ENCODE measurements around the gene ACAN.

Gene ACAN

GRCh38 chr15:88803241-88803919 lies at the start of gene ACAN:
Gene ACAN, plus strand, starts transcription at chr15:88803436. Its CDS starts 32,771 bp downstream, at chr15:88836207.
- DNase-seq (ENCODE audit: low read depth in 4 of 4, low spot score in 1 of 4), result no peak

- no peak for DNase-seq (ENCODE audit: low read depth in 4 of 4, low spot score in 1 of 4)
These were observed 46.7 kb upstream of the ACAN start for GRCh38 chr15:88756521-88756920.

DNA sequence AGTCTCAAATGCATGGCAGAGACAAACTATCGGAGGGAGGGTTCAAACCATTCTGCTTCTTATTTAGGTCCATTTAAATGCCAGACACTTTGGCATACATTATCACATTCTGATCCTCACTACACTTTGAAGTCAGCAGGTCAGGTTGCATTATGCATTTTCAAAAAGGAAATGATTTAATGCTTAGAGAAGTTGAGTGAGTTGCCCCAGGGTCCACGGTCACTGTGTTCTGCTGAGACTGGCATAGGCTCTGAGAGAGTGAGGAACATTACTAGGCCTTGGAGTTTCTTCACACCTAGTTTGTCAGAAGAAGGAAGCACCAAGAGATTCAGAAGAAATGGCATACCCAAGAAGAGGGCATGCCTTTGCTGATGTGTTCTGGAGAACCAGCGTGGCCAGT lies 46.3 kb upstream of the ACAN start:
- DNase-seq (ENCODE audit: low read depth in 4 of 4, low spot score in 1 of 4), result no peak

- no peak for DNase-seq (ENCODE audit: low read depth in 4 of 4, low spot score in 1 of 4)
These were observed 43.4 kb upstream of the ACAN start for GRCh38 chr15:88759872-88760271.

DNA sequence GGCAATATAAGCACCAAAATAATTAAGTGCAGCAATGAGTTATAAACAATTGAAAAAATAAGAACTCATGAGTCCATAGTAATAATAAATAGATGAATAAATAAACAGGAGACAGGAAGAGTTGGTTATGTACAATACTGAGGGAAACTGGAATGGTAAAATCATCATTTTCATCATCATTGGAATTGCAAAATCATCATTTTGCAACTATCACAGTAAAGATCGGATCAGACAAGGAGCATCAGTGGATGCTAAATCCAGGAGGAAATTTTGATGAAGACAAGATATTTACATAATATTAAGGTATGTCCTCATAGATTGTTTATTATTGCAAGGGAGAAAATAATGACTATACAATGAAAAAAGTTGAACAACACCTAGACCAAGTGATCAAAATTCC lies 38.8 kb upstream of the ACAN start:
- no peak for DNase-seq (ENCODE audit: low read depth in 4 of 4, low spot score in 1 of 4)

GRCh38 chr15:88765212-88765611 lies 38.0 kb upstream of the ACAN start:
- DNase-seq (ENCODE audit: low read depth in 4 of 4, low spot score in 1 of 4), result no peak

- DNase-seq (ENCODE audit: low read depth in 4 of 4, low spot score in 1 of 4), result no peak
These were observed 33.9 kb upstream of the ACAN start for GRCh38 chr15:88769161-88769971.

DNA sequence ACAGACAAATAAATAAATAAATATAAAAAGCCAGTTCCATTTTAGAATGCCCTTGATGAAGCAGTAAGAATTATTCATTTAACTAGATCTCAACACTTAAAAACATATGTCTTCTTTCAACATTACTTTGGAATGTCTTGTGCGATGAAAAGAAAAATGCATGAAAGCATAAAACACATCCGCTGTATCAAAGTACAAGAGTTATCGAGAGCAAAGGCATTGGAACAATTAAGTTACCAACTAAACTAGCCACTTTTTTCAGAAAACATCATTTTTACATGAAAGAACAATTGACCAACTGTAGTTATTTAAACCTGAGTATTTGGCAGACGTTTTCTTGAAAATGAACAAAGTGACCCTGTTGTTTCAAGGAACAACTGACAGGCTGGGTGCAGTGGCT lies 27.5 kb upstream of the ACAN start:
- DNase-seq (ENCODE audit: low read depth in 4 of 4, low spot score in 1 of 4), result no peak

GRCh38 chr15:88776646-88777045 lies 26.6 kb upstream of the ACAN start:
- no peak for DNase-seq (ENCODE audit: low read depth in 4 of 4, low spot score in 1 of 4)

GRCh38 chr15:88779944-88780343 lies 23.3 kb upstream of the ACAN start:
- no peak for DNase-seq (ENCODE audit: low read depth in 4 of 4, low spot score in 1 of 4)

- DNase-seq (ENCODE audit: low read depth in 4 of 4, low spot score in 1 of 4), result no peak
These were observed 20.8 kb upstream of the ACAN start for GRCh38 chr15:88782465-88782864.

DNA sequence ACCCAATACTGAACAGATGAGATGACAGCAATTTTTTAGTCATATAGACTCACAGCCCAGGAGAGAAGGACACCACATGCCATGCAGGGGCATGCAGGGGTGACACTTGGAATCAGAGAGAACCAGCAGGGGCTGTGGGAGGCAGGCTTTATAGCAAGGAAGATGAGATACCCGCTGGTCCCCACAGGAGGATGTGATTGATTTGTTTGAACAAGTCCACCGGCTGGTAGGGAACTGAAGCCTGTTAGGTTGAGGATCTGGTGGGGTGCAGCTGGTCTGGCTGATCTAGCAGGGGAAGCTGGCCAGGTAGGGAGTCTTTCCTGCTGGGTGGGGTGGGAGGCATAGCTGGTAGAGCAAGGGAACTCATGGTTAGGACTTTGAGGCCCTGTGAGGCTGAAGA lies 18.0 kb upstream of the ACAN start:
- no peak for DNase-seq (ENCODE audit: low read depth in 4 of 4, low spot score in 1 of 4)

- no peak for DNase-seq (ENCODE audit: low read depth in 4 of 4, low spot score in 1 of 4)
These were observed 15.2 kb upstream of the ACAN start for GRCh38 chr15:88788036-88788435.

DNA sequence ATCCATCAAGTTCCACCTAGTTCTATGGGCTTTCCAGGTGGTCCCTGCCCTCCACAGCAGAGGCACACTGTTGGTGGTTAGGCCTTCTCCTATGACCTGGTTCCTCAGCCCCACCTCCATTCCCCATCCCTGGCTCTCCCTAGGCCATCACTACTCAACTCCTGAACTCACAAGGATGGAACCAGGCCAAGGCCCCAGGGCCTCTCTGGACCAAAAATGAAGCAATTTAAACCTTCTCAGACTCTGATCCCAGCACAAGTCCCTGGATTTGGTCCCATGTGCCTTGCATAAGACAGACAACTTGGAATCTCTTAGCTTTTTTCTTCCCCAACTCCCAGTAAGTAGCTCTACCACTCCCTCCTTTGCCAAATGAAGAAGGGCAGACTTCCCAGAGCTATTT lies 14.4 kb upstream of the ACAN start:
- no peak for DNase-seq (ENCODE audit: low read depth in 4 of 4, low spot score in 1 of 4)

DNA sequence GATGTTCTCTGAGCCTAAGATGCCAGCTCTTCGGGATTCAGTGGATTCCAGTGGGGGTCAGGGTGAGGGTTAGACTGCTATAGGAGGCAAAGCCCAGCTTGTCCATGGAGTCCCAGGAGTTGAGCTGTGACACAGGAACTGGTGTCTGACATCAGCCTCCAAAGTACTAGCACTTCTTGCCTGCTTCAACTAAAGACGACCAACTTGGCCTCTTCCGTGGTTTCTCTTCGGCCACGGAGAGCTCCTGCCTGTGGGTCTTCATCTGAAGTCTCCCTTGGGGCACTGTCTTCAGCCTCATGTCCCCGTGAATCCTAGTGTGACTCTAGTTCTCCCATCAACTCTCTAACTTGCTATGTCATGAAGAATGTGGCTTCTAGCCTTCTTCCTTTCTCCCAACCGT lies 12.8 kb upstream of the ACAN start:
- DNase-seq (ENCODE audit: low read depth in 4 of 4, low spot score in 1 of 4), result no peak

DNA sequence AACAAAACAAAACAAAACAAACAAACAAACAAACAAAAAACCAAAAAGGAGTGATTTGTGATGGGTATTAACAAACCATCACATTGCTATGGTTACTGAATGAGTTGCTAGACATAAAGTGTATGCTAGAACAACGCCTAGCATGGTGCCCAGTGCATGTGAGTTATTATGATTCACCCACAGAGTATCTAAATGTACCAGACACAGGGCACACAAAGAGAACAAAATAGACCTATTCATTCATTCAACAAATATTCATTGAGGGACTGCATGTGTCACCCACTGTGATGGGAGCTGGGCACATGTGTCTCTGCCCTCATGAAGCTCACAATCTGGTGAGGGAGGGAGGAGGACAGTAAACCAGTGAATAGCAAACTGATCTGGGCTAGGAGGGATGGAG lies 11.6 kb upstream of the ACAN start:
- no peak for DNase-seq (ENCODE audit: low read depth in 4 of 4, low spot score in 1 of 4)

DNA sequence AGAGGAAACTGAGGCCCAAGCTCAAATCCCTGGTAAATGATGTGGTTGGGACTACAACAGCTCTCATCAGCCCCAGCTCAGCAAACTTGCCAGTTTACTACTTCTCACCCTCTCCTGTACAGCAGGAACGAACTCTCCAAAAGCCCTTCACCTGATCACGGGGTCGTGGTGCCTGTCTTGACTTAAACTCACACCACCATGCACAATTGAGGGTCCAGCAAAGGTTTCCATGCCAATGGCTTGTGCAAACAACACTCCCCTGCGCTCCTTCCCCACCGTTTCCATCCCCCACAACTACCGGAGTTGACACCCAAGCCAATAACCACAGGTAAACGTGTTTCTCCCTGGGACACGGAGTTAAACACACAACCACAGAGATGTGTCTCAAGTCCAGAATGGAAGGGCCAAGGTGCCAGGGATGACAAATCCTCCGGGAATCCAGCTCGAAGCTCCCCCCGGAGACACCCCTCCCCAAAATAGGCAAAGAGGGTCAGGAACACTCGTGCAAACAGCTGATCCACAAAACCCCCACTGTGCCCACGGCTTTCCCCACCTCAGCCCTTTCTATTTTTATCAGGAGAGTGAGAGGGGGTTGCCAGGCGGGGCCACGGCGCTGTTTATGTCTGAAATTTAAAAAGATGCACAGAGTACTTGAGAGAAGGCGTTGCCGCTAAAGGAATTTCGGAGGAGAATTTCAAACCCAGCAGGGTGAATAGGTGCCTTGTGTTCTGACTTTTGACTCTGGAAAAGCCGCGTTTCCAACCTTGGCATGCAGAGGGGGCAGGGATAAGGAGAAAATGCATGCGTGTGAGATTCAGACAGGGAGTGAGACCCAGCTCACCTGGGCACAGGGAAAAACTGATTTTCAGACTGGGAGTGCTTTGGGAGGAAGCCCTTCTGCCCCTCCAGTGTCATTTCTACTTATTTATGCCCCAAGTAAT lies 10.6 kb upstream of the ACAN start:
- no peak for DNase-seq (ENCODE audit: low read depth in 4 of 4, low spot score in 1 of 4)

DNA sequence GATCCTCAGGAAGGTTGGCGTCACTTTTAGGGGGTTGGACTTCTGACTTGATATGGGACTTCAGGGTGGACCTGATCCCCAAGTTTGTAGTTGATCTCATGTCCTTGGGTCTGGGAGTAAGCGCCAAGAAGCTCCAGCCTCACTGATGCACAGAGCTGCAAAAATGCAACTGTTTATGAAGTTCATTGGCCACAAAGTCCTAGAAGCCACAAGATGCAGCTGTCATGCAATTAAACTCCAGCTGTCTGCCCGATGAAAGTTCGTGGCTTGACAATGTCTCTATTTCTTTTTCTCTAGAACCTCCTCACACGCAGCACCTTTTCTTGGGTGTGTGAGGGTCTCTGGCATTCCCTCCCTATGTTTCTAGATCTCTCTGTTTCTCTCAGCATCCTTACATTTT lies 9.2 kb upstream of the ACAN start:
- no peak for DNase-seq (ENCODE audit: low read depth in 4 of 4, low spot score in 1 of 4)

DNA sequence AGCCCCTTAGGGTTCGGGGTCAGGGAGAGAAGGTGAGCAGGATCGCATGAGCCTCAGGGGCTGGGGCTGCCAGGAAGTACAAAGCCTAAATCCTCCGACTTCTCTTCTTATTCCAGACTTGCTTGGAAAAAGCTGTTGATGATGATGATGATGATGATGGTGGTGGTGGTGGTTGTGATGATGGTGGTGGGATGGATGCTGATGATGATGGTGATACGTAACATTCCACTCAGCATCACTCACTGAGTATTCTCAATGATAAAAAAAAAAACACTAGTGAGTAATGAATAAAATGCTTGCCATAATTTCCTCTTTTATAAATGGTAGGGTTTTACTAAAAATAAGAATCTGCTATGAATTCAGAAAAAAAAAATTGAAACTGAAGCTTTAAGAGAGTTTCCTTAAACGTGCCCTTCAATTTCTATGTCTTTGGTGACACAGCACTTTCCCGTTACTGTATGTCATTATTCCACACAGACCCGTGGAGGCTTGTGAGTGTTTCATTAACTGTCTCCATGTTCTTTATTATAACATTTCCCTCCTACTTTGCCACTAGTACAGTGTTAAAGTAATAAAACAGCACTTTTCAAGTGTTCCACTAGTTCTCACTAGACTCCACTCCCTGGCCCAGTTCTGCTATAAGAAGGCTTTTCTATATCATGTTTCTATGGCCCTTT lies 5.4 kb upstream of the ACAN start:
- no peak for DNase-seq (ENCODE audit: low read depth in 4 of 4, low spot score in 1 of 4)

- DNase-seq (ENCODE audit: low read depth in 4 of 4, low spot score in 1 of 4), result no peak
These were observed 3.9 kb upstream of the ACAN start for GRCh38 chr15:88799341-88799740.

DNA sequence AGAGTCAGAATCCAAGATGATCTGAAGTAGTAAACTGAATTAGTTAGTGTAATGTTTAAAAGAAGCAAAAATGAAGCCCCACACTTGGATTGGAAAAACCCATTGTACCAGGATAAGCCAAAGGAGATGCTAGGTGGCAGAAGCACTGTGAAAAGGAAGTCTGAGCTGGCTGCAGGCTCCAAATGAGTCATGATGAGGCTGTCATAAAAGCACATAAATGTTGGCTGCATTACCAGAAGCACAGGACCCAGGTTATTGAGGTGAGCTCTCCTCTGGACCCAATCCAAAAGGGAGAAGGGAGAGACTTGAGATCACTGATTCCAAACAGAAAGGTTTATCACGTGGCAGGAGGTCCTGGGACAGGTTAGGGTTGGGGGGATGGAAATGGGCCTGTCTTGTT lies 3.2 kb upstream of the ACAN start:
- no peak for DNase-seq (ENCODE audit: low read depth in 4 of 4, low spot score in 1 of 4)
